ENCODE measurements around the gene MET. TPM values are rescaled to one million over a fixed set of nuclear protein-coding genes. Genes with fewer than 3 reads are reported as not detected.

The MET gene
- polyA plus RNA-seq, 2 of the 4 experiments (the other 2 are of a cell fraction): 72.3 to 165 TPM

DNA sequence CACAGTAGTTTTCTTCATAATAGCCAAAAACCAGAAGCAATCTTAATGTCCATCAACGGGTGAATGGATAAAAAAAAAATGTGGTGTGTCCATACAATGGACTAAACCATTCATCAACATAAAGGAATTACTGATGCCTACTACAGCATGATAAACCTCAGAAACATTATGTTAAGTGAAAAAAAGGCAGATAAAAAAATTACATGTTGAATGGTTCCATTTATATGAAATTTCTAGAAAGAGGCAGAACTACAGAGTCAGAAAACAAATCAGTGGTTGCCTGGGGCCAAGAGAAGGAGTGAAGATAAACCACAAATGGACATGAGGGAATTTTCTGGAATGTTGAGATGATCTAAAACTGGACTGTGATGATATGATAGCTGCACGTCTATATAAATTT lies 115.9 kb downstream of the MET start:
- FAIRE-seq: no peak
- peaks cover 14% of the 10 kb centered on the region; the same call in 1 of the 3 replicates for H3K4me1 ChIP-seq
- H3K9me3 ChIP-seq: no peaks in the 10 kb centered on the region
- DNase-seq (ENCODE audit: low read depth in 1 of 2, low spot score in 1 of 2): no peak
- no peak overlapping the region for H3K4me3 ChIP-seq
- ChIA-PET POLR2A (no interaction called here), CTCF (interaction anchor here (1.2 to 2.6 kb wide), 3 partner anchors 16 to 25 kb away, joined by 3 to 7 read pairs (median 4); no protein-coding TSS in a partner anchor)
- no peak overlapping the region for H3K27ac ChIP-seq
- no peak overlapping the region for H3K4me2 ChIP-seq
- WGBS (ENCODE audit: missing lambda C conversion rate): 84% methylated on average over 2 of the region's 2 CpGs
- TF ChIP-seq HOXA7 (CRISPR knock-in tag; IDR thresholded peaks at IDR 0.05): no peak
- TF ChIP-seq ZFP36 (IDR thresholded peaks at IDR 0.05; ENCODE audit: borderline replicate concordance, partially characterized antibody): no peak
- TF ChIP-seq, protein P1, sequence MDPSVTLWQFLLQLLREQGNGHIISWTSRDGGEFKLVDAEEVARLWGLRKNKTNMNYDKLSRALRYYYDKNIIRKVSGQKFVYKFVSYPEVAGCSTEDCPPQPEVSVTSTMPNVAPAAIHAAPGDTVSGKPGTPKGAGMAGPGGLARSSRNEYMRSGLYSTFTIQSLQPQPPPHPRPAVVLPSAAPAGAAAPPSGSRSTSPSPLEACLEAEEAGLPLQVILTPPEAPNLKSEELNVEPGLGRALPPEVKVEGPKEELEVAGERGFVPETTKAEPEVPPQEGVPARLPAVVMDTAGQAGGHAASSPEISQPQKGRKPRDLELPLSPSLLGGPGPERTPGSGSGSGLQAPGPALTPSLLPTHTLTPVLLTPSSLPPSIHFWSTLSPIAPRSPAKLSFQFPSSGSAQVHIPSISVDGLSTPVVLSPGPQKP (IDR thresholded peaks at IDR 0.05; ENCODE audit: low read depth, low read length): no peak
- TF ChIP-seq, protein P2, sequence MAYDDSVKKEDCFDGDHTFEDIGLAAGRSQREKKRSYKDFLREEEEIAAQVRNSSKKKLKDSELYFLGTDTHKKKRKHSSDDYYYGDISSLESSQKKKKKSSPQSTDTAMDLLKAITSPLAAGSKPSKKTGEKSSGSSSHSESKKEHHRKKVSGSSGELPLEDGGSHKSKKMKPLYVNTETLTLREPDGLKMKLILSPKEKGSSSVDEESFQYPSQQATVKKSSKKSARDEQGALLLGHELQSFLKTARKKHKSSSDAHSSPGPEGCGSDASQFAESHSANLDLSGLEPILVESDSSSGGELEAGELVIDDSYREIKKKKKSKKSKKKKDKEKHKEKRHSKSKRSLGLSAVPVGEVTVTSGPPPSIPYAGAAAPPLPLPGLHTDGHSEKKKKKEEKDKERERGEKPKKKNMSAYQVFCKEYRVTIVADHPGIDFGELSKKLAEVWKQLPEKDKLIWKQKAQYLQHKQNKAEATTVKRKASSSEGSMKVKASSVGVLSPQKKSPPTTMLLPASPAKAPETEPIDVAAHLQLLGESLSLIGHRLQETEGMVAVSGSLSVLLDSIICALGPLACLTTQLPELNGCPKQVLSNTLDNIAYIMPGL (CRISPR knock-in tag; IDR thresholded peaks at IDR 0.05; ENCODE audit: borderline replicate concordance): no peak
- TF ChIP-seq EP300 (IDR thresholded peaks at IDR 0.05): no peak
- no peak for TF ChIP-seq SMC3 (IDR thresholded peaks at IDR 0.05)
- TF ChIP-seq, protein P3, sequence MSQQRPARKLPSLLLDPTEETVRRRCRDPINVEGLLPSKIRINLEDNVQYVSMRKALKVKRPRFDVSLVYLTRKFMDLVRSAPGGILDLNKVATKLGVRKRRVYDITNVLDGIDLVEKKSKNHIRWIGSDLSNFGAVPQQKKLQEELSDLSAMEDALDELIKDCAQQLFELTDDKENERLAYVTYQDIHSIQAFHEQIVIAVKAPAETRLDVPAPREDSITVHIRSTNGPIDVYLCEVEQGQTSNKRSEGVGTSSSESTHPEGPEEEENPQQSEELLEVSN (IDR thresholded peaks at IDR 0.05; ENCODE audit: borderline replicate concordance, low read depth): no peak
- no peak for TF ChIP-seq JUN (IDR thresholded peaks at IDR 0.05)
- ATAC-seq: no peak

DNA sequence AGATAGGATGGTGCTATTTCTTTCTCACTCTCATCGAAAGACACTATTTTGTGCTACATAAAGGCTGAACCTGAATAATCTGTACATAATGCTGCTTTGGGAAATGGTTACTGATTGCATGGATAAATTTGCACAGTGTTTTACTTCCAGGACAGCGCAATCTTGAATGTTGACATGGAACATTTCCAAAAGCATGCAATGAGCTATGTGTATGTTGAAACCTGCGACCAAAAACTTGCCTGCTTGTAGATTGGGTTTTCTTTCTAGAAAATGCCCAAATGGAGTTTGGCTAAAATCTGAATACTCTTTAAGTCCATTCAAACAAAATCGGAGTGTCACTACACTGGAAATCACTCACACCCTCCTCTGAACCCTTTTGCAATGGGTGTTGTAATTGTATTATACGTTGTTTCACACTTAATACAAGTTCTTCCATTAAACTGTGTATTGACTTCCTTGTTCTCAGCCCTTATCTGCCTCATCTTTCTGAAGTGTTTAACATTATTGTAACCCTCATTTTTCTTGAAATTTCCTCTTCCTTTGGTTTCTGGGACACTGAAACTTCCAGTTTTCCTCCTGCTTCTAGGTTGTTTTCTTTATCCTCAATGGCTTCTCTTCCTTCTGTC lies 116.7 kb downstream of the MET start:
- FAIRE-seq (no peak), ATAC-seq (no peak), DNase-seq (ENCODE audit: low read depth in 1 of 2, low spot score in 1 of 2) (no peak)
- Histone ChIP-seq H3K4me2 (no peak overlapping the region), H3K4me3 (no peak overlapping the region), H3K27ac (no peak overlapping the region), H3K4me1 (peaks cover 14% of the 10 kb centered on the region; the same call in 1 of the 3 replicates), H3K9me3 (no peaks in the 10 kb centered on the region)
- ChIA-PET CTCF (interaction anchor here (0.9 to 2.6 kb wide), 3 partner anchors 19 to 80 kb away, joined by 3 to 7 read pairs (median 4); no protein-coding TSS in a partner anchor), POLR2A (no interaction called here)
- WGBS (ENCODE audit: missing lambda C conversion rate): 89% methylated on average over 5 of the region's 5 CpGs
- TF ChIP-seq FOSB (CRISPR knock-in tag; IDR thresholded peaks at IDR 0.05): no peak
- TF ChIP-seq RARB (CRISPR knock-in tag; IDR thresholded peaks at IDR 0.05): no peak
- TF ChIP-seq JUN (IDR thresholded peaks at IDR 0.05): no peak
- no peak for TF ChIP-seq RCOR1 (IDR thresholded peaks at IDR 0.05; ENCODE audit: low read depth, low read length)
- no peak for TF ChIP-seq SREBF2 (IDR thresholded peaks at IDR 0.05)
- no peak for TF ChIP-seq ZC3H11A (IDR thresholded peaks at IDR 0.05)
- TF ChIP-seq CEBPB (IDR thresholded peaks at IDR 0.05): no peak
- TF ChIP-seq MAFK (IDR thresholded peaks at IDR 0.05; ENCODE audit: partially characterized antibody): no peak
- no peak for TF ChIP-seq KDM5A (IDR thresholded peaks at IDR 0.05)
- TF ChIP-seq NR3C1 (IDR thresholded peaks at IDR 0.05): no peak
- TF ChIP-seq RAD21 (conservative IDR thresholded peaks at IDR 0.05 in 1 of 2, IDR thresholded peaks at IDR 0.05 in 1 of 2): no peak
- no peak for TF ChIP-seq CHD2 (IDR thresholded peaks at IDR 0.05; ENCODE audit: low read length, partially characterized antibody)
- no peak for TF ChIP-seq CBX8 (IDR thresholded peaks at IDR 0.05)
- TF ChIP-seq, protein P1 (IDR thresholded peaks at IDR 0.05; ENCODE audit: low read depth, low read length): no peak
- no peak for TF ChIP-seq NFE2L2 (conservative IDR thresholded peaks at IDR 0.05; ENCODE audit: low read length)
- no peak for TF ChIP-seq NPAS2 (CRISPR knock-in tag; IDR thresholded peaks at IDR 0.05; ENCODE audit: borderline replicate concordance)
- no peak for TF ChIP-seq FOSL2 (IDR thresholded peaks at IDR 0.05)
- TF ChIP-seq FOSL2 (CRISPR knock-in tag; IDR thresholded peaks at IDR 0.05): no peak
- no peak for TF ChIP-seq BHLHE40 (IDR thresholded peaks at IDR 0.05; ENCODE audit: low read depth, low read length)
- TF ChIP-seq, protein P4, sequence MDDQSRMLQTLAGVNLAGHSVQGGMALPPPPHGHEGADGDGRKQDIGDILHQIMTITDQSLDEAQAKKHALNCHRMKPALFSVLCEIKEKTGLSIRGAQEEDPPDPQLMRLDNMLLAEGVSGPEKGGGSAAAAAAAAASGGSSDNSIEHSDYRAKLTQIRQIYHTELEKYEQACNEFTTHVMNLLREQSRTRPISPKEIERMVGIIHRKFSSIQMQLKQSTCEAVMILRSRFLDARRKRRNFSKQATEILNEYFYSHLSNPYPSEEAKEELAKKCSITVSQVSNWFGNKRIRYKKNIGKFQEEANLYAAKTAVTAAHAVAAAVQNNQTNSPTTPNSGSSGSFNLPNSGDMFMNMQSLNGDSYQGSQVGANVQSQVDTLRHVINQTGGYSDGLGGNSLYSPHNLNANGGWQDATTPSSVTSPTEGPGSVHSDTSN (IDR thresholded peaks at IDR 0.05): no peak
- TF ChIP-seq ZNF302 (CRISPR knock-in tag; IDR thresholded peaks at IDR 0.05): no peak

All from A549 (cell line).